Cardiac fibroblast (primary cell): ENCODE measurements around the gene GRK3.

Source experiments
- DNase-seq, 2 donors: peaks; one replicate each; pipeline versions ENCODE4 v3.0.0 to v3.0.0-alpha.2; 2010; ENCODE audit warnings: low read depth in 2 of 2
- H3K4me3 ChIP-seq, 2 donors: replicated peaks in 1 of 2; 1 replicate in 1 of 2; 2 replicates in 1 of 2; pipeline ENCODE4 v1.5.1; 2011; ENCODE audit warnings: low read depth in 2 of 2, low read length in 2 of 2, mild to moderate bottlenecking in 2 of 2, moderate library complexity in 1 of 2
- TF ChIP-seq, protein P1 (sequence below): IDR thresholded peaks from one replicate; pipeline ENCODE4 v1.5.1; 2011; ENCODE audit warnings: low read depth, mild to moderate bottlenecking, low read length, inconsistent platforms

Gene GRK3

DNA sequence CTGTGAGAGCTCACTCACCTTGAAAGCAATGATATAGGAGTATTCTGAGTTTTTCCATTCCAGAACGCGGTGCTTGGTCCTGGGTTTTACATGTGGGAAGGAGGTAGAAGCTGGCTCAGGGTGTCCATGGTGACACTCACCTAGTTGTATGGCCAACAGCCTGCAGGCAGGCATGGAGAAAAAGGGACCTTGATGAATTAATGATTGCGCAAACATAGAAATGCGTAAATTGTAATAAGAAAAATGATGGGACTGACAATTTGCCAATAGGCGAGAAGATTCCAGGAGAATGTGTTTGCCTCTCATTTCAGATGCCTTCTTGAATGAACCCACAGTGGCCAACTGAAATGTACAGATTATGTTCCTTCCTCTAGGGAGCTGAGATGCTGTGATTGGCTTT is 124.2 kb downstream of the GRK3 start:
- no peak overlapping the region for H3K4me3 ChIP-seq
- DNase-seq: no peak
- TF ChIP-seq, protein P1, sequence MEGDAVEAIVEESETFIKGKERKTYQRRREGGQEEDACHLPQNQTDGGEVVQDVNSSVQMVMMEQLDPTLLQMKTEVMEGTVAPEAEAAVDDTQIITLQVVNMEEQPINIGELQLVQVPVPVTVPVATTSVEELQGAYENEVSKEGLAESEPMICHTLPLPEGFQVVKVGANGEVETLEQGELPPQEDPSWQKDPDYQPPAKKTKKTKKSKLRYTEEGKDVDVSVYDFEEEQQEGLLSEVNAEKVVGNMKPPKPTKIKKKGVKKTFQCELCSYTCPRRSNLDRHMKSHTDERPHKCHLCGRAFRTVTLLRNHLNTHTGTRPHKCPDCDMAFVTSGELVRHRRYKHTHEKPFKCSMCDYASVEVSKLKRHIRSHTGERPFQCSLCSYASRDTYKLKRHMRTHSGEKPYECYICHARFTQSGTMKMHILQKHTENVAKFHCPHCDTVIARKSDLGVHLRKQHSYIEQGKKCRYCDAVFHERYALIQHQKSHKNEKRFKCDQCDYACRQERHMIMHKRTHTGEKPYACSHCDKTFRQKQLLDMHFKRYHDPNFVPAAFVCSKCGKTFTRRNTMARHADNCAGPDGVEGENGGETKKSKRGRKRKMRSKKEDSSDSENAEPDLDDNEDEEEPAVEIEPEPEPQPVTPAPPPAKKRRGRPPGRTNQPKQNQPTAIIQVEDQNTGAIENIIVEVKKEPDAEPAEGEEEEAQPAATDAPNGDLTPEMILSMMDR: no peak

DNA sequence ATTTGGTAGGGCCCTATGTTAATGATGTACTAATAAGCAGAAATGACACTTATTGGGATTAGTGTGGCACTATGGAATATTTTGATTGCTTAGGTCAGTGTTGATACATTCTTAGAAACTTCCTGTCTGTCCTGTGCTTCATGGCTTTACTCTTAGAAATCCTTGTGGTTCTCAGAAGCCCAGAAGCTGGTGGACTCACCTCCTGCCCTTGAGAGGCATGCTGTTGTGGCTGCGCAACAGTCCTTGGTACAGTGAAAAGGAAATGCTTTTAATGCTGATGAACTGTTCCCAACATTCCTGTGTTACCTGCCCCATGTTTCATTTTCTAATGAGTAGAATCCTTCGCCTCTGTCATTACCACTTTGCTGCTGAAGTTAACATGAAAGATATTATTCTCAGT is 125.2 kb downstream of the GRK3 start:
- no peak overlapping the region for H3K4me3 ChIP-seq
- TF ChIP-seq, protein P1: no peak
- DNase-seq: no peak

DNA sequence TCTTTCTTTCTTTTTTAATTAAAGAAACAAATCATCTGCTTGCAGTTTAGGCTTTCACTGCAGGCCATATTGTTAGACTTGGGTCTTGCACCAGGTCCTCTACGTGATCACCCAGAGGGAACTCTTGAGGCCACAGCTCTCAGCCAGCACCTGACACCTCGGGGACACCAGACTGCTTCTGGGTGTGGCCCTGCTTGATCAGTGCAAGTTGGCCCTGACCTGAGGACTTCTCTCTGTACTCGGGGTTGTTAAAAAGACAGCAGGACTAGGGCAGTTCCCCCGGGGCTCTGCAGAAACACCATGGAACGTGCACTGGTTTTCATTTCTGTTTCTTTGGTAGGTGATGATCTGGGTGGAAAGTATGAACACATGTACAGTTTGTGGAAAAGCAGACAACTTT is 126.3 kb downstream of the GRK3 start:
- DNase-seq: no peak
- H3K4me3 ChIP-seq: no peak overlapping the region
- TF ChIP-seq, protein P1: no peak

DNA sequence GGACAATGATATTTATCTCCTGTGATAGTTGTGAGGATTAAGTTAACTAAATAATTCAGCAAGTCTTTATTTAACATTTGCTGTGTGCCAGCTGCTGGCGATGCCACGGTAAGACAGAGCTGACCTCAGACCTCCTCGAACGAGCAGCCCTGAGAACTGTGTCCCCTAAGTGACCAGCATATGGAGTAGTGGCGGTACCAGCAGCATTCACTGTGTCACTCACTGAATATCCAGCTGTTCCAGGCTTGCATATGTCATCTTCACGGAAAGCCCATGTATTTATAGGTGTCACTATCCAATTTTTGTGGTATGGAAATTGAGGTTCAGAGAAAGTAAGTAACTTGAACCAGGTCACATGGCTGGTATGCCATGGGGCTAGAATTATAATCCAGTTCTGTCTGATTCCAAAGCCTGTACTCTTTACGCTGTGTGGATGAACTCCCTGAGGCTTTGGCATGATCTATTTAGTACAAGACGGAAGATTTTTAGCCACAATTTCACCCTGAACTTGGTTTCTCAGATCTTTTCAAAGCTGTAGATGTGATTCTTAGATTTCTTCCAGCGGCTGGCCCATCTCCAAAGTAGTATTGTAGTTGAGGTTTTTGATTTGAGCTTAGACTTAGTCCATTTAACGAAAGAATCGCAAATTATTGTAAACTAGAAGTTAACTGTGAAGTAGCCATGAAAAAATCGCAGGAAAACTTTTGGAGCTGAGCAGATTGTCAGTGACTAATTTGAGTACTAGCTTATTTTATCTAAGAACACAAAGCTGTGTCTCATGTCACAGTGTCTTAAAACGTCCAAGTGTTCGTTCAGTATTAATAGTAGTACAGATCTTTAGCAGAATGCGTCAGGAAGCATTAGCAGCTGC is 128.2 kb downstream of the GRK3 start:
- DNase-seq: no peak
- H3K4me3 ChIP-seq: no peak overlapping the region

DNA sequence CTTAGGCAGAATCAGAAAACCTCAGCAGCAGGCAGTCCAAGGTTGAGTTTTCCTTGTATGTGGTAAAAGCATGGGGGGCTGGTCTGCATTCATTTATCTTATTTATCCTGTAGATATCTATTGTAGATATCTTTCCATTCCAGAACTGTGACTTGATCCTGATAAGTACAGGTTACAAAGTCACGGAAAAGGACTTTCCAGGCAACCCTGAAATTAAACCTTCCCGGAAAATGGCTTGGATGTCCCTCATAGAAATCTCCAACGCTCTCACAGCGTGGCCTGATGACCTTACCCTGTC is 128.7 kb downstream of the GRK3 start:
- no peak for DNase-seq
- TF ChIP-seq, protein P1: no peak
- H3K4me3 ChIP-seq: no peak overlapping the region

More for the DNA sequence above, 128.2 kb downstream of the GRK3 start:
- TF ChIP-seq, protein P1: no peak

DNA sequence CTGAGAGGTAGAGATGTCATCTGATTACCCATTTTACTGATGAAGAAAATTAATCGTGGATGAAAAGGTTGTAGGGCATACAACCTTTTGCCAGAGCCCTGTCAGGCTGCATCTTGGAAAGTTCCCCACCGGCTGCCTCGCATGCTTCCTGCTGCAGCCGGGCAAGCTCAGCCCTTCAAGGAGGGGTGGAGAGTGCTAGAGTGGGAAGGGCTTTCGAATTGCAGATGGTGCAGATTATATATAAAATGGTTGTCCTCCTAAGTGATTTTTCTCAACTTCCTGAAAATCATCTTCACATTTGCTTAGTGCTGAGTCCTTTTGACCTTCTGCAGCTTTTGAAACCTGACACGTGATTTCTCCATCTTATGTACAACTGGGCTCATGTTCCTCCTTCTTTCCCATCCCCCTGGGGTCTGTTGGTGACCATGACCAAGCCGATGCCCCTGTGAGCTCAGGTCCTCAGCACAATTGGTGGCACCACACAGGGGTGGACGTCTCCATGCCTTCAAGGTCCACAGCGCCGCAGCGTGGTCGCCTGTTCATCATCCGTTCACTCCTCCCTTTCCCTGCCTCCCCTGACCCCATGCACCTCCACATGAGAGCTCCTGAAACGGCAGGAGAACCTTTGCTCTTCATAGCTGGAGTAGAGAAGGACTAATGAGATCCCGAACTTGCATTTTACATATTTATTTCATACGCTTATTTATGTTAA is 129.9 kb downstream of the GRK3 start:
- DNase-seq: no peak
- TF ChIP-seq, protein P1: no peak
- no peak overlapping the region for H3K4me3 ChIP-seq
